Lung (tissue), 12 donors: ENCODE measurements around the gene ECE1. TPM values are rescaled to one million over a fixed set of nuclear protein-coding genes. Genes with fewer than 3 reads are reported as not detected.
A peak's percentile ranks its signal among the peaks of the same experiment; 100 is the strongest.

Experiments
- ATAC-seq: fragments of 200-7000 bp; cut with Tn5 transposase; one replicate; pipeline ENCODE4 v1.9.1; 2020; ENCODE audit warnings: moderate number of reproducible peaks; ENCODE audit not compliant: insufficient read depth, low FRiP score
- DNase-seq, 3 donors: peaks; one replicate each; pipeline ENCODE4 v3.0.0-alpha.2; 2013 to 2017
- H3K27ac ChIP-seq, 2 donors: one replicate each; pipeline ENCODE4 v1.5.1; 2013; ENCODE audit warnings: mild to moderate bottlenecking in 2 of 2, moderate library complexity in 2 of 2, control low read depth in 1 of 2, inconsistent platforms in 1 of 2, low read depth in 1 of 2, low read length in 1 of 2
- H3K27me3 ChIP-seq, 3 donors: one replicate each; pipeline ENCODE4 v1.5.1; 2013; ENCODE audit warnings: low read length in 2 of 3; ENCODE audit not compliant: control insufficient read depth in 3 of 3, insufficient read depth in 3 of 3
- H3K36me3 ChIP-seq, 4 donors: one replicate each; pipeline ENCODE4 v1.5.1; 2013; ENCODE audit warnings: low read length in 4 of 4, mild to moderate bottlenecking in 1 of 4, moderate library complexity in 1 of 4; ENCODE audit not compliant: control insufficient read depth in 4 of 4, insufficient read depth in 4 of 4
- H3K4me1 ChIP-seq, 5 donors: one replicate each; pipeline ENCODE4 v1.5.1; 2013; ENCODE audit warnings: low read length in 5 of 5, mild to moderate bottlenecking in 2 of 5, moderate library complexity in 1 of 5; ENCODE audit not compliant: control insufficient read depth in 5 of 5, insufficient read depth in 5 of 5
- H3K4me3 ChIP-seq: one replicate; pipeline ENCODE4 v1.5.1; 2013; ENCODE audit warnings: mild to moderate bottlenecking, control low read depth, moderate library complexity
- H3K9ac ChIP-seq, 2 donors: one replicate each; pipeline ENCODE4 v1.5.1; 2013; ENCODE audit warnings: low read length in 2 of 2, control low read depth in 1 of 2; ENCODE audit not compliant: insufficient read depth in 1 of 2
- H3K9me3 ChIP-seq, 4 donors: one replicate each; pipeline ENCODE4 v1.5.1; 2013; ENCODE audit warnings: low read length in 3 of 4, mild to moderate bottlenecking in 1 of 4, moderate library complexity in 1 of 4; ENCODE audit not compliant: control insufficient read depth in 4 of 4, insufficient read depth in 3 of 4
- CTCF ChIP-seq: IDR thresholded peaks from 2 replicates; pipeline ENCODE4 v1.5.1; 2012; ENCODE audit warnings: mild to moderate bottlenecking; ENCODE audit errors: control extremely low read depth, extremely low read depth
- WGBS, 2 donors: extraction: QIAGEN DNeasy Blood & Tissue Kit; methylation state at CpG; one replicate each; pipeline ENCODE4 v1.1.7; 2013; 5-methylcytosine and 5-hydroxymethylcytosine counted together
- polyA plus RNA-seq, 2 donors: library from polyadenylated mRNA; stranded (reverse); fragments of 200-250 nt; gene quantifications; one replicate each; pipeline ENCODE4 v1.2.1, GENCODE V29; 2013
- total RNA-seq, 2 donors: library from RNA; depleted of rRNA in 1 of 2; stranded (reverse); fragments of >200 nt in 1 of 2; gene quantifications; one replicate each; pipeline ENCODE4 v1.2.1, GENCODE V29; 2014 to 2021
- donor health status: control.
- donor health status: control.
- donor health status: Bipolar disorder and iron deficiency.
- donor health status: healthy.
- donor health status: DM: yes; HTN: yes; CAD: no.

ECE1 gene
- total and polyA plus RNA-seq, 4 donors: 55.7 to 129 (median 105) TPM

- WGBS, 2 donors: 73 to 82% methylated on average over 5 of the region's 5 CpGs
These were observed 30.8 kb downstream of the ECE1 start for GRCh38 chr1:21259316-21260076.

GRCh38 chr1:21258331-21259134, 31.7 kb downstream of the ECE1 start:
- H3K27ac ChIP-seq: no peak overlapping the region
- H3K9ac ChIP-seq: no peak overlapping the region
- H3K4me1 ChIP-seq: peaks cover 6 to 55% (median 20%) of the 10 kb centered on the region in 5 donors
- no peak overlapping the region for H3K4me3 ChIP-seq
- peaks cover 0 to 36% (median 17%) of the 10 kb centered on the region in 4 donors for H3K36me3 ChIP-seq
- DNase-seq (no peak), ATAC-seq (no peak)
- H3K9me3 ChIP-seq: no peaks in the 10 kb centered on the region
- 88 to 90% methylated on average over 22 of the region's 22 CpGs for WGBS, 2 donors
- TF ChIP-seq CTCF: no peak
- no peaks in the 10 kb centered on the region for H3K27me3 ChIP-seq

More at GRCh38 chr1:21259316-21260076, 30.8 kb downstream of the ECE1 start:
- no peak overlapping the region for H3K4me3 ChIP-seq
- no peaks in the 10 kb centered on the region for H3K27me3 ChIP-seq
- no peak overlapping the region for H3K9ac ChIP-seq
- DNase-seq: peak in 1 of 3 donors; percentile 39
- H3K4me1 ChIP-seq: peaks cover 9 to 48% (median 21%) of the 10 kb centered on the region in 5 donors
- H3K9me3 ChIP-seq: no peaks in the 10 kb centered on the region
- H3K36me3 ChIP-seq: peaks cover 0 to 32% (median 17%) of the 10 kb centered on the region in 4 donors
- ATAC-seq: no peak
- H3K27ac ChIP-seq: peak overlapping the region in 1 of 2 donors; percentile 11
- TF ChIP-seq CTCF: no peak

- no peak overlapping the region for H3K9ac ChIP-seq
- peaks cover 4 to 50% (median 14%) of the 10 kb centered on the region in 5 donors for H3K4me1 ChIP-seq
- DNase-seq (no peak), ATAC-seq (no peak)
- no peaks in the 10 kb centered on the region for H3K9me3 ChIP-seq
- H3K27ac ChIP-seq: no peak overlapping the region
- TF ChIP-seq CTCF: no peak
- H3K4me3 ChIP-seq: no peak overlapping the region
- 88 to 90% methylated on average over 13 of the region's 13 CpGs for WGBS, 2 donors
- H3K27me3 ChIP-seq: no peaks in the 10 kb centered on the region
- H3K36me3 ChIP-seq: peaks cover 0 to 37% (median 17%) of the 10 kb centered on the region in 4 donors
These were observed 32.7 kb downstream of the ECE1 start for GRCh38 chr1:21257431-21258135.
